ENCODE data around the gene UBXN1. TPM values are rescaled to one million over a fixed set of nuclear protein-coding genes. Genes with fewer than 3 reads are reported as not detected.

The UBXN1 gene
- total RNA-seq, 2 experiments from 2014 or later: 196 to 222 TPM

- Histone ChIP-seq H3K4me1 (ENCODE audit: insufficient read depth, low read length) (peaks cover 60% of the 10 kb centered on the region), H3K36me3 (ENCODE audit: insufficient read depth, low read length) (peaks cover 21% of the 10 kb centered on the region), H3K27ac (ENCODE audit: low read depth in 1 of 2, low read length in 2 of 2) (peak overlapping the region; percentile 80 to 88), H3K9me3 (ENCODE audit: control insufficient read depth in 1 of 2, insufficient read depth in 1 of 2, low read length in 2 of 2) (no peaks in the 10 kb centered on the region), H3K27me3 (ENCODE audit: control insufficient read depth in 1 of 2, insufficient read depth in 2 of 2, low read length in 2 of 2) (no peaks in the 10 kb centered on the region), H3K4me3 (ENCODE audit: low read length) (peak overlapping the region; percentile 73)
- ChIA-PET CTCF (interaction anchor here (1.3 to 1.9 kb wide), 3 partner anchors 14 to 242 kb away, joined by 4 to 7 read pairs (median 6); no protein-coding TSS in a partner anchor), POLR2A (interaction anchor here (0.8 to 5.3 kb wide), 17 partner anchors 9 to 174 kb away, joined by 3 to 170 read pairs (median 40); partner anchors contain the start of genes B3GAT3, BSCL2, GANAB and GNG3)
- Mint-ChIP-seq H3K27ac (peak overlapping the region; percentile 96), H3K9me3 (no peaks in the 10 kb centered on the region), H3K36me3 (ENCODE audit: low read depth) (peaks cover 43% of the 10 kb centered on the region), H3K4me3 (peak overlapping the region; percentile 99), H3K27me3 (no peaks in the 10 kb centered on the region), H3K4me1 (ENCODE audit: low read depth) (peaks cover 43% of the 10 kb centered on the region)
- intact Hi-C loops (cut with DNase I, micrococcal nuclease): loop anchor here in 1 of 2 experiments (1.0 to 10.0 kb wide), 2 partner anchors 19 to 872 kb away; partner anchors contain the start of genes FEN1 and TMEM258
- no peak for ATAC-seq (ENCODE audit: poor library complexity)
- TF ChIP-seq CTCF (IDR thresholded peaks at IDR 0.05): no peak
- no peak for DNase-seq
Observed at GRCh38 chr11:62666259-62666926, 12.5 kb downstream of the UBXN1 start.

GRCh38 chr11:62665599-62666258 lies 13.1 kb downstream of the UBXN1 start:
- Histone ChIP-seq H3K9me3 (ENCODE audit: control insufficient read depth in 1 of 2, insufficient read depth in 1 of 2, low read length in 2 of 2) (no peaks in the 10 kb centered on the region), H3K27ac (ENCODE audit: low read depth in 1 of 2, low read length in 2 of 2) (peak overlapping the region; percentile 80 to 88), H3K4me3 (ENCODE audit: low read length) (peak overlapping the region; percentile 73), H3K27me3 (ENCODE audit: control insufficient read depth in 1 of 2, insufficient read depth in 2 of 2, low read length in 2 of 2) (no peaks in the 10 kb centered on the region), H3K4me1 (ENCODE audit: insufficient read depth, low read length) (peaks cover 54% of the 10 kb centered on the region), H3K36me3 (ENCODE audit: insufficient read depth, low read length) (peaks cover 21% of the 10 kb centered on the region)
- intact Hi-C loops (cut with DNase I, micrococcal nuclease): loop anchor here (1.0 to 10.0 kb wide), 3 partner anchors 12 to 871 kb away; partner anchors contain the start of genes INTS5 (in 2 of the 2), FEN1 (in 1 of the 2) and TMEM258 (in 1 of the 2)
- peak overlapping the region; percentile 99 for H3K4me3 Mint-ChIP-seq
- ATAC-seq (ENCODE audit: poor library complexity) (peak; percentile 28), DNase-seq (peak; percentile 31 to 79 (median 52))
- H3K36me3 Mint-ChIP-seq (ENCODE audit: low read depth): peaks cover 39% of the 10 kb centered on the region
- peak overlapping the region; percentile 96 for H3K27ac Mint-ChIP-seq
- no peak for TF ChIP-seq CTCF (IDR thresholded peaks at IDR 0.05)
- no peaks in the 10 kb centered on the region for H3K27me3 Mint-ChIP-seq
- no peaks in the 10 kb centered on the region for H3K9me3 Mint-ChIP-seq
- H3K4me1 Mint-ChIP-seq (ENCODE audit: low read depth): peaks cover 36% of the 10 kb centered on the region
- ChIA-PET POLR2A (interaction anchor here (0.6 to 5.3 kb wide), 43 partner anchors 10 to 241 kb away, joined by 3 to 170 read pairs (median 7); partner anchors contain the start of genes B3GAT3, BSCL2, EEF1G and EML3), CTCF (interaction anchor here (0.8 to 1.9 kb wide), 10 partner anchors 8 to 241 kb away, joined by 3 to 7 read pairs (median 4); partner anchors contain the start of genes B3GAT3, GANAB, INTS5 and TUT1)

- Histone ChIP-seq H3K9me3 (ENCODE audit: control insufficient read depth in 1 of 2, insufficient read depth in 1 of 2, low read length in 2 of 2) (no peaks in the 10 kb centered on the region), H3K27me3 (ENCODE audit: control insufficient read depth in 1 of 2, insufficient read depth in 2 of 2, low read length in 2 of 2) (no peaks in the 10 kb centered on the region), H3K4me1 (ENCODE audit: insufficient read depth, low read length) (peaks cover 48% of the 10 kb centered on the region), H3K4me3 (ENCODE audit: low read length) (peak within 1 kb of the TSS; percentile 73), H3K27ac (ENCODE audit: low read depth in 1 of 2, low read length in 2 of 2) (peak within 1 kb of the TSS; percentile 80 to 88), H3K36me3 (ENCODE audit: insufficient read depth, low read length) (peaks cover 21% of the 10 kb centered on the region)
- H3K36me3 Mint-ChIP-seq (ENCODE audit: low read depth): peaks cover 39% of the 10 kb centered on the region
- no peak for TF ChIP-seq CTCF (IDR thresholded peaks at IDR 0.05)
- ATAC-seq (ENCODE audit: poor library complexity): peak; percentile 91
- peaks cover 36% of the 10 kb centered on the region for H3K4me1 Mint-ChIP-seq (ENCODE audit: low read depth)
- ChIA-PET POLR2A (interaction anchor here (0.6 to 5.3 kb wide), 49 partner anchors 10 to 1620 kb away, joined by 3 to 170 read pairs (median 6); partner anchors contain the start of genes B3GAT3, BAD, BSCL2 and EEF1G), CTCF (interaction anchor here (0.8 to 1.9 kb wide), 11 partner anchors 9 to 240 kb away, joined by 3 to 7 read pairs (median 4); partner anchors contain the start of genes B3GAT3, GANAB, INTS5 and TUT1)
- intact Hi-C loops (cut with DNase I, micrococcal nuclease): loop anchor here (1.0 to 10.0 kb wide), 2 partner anchors 12 to 870 kb away; partner anchors contain the start of genes INTS5 (in 2 of the 2), FEN1 (in 1 of the 2) and TMEM258 (in 1 of the 2)
- no peaks in the 10 kb centered on the region for H3K9me3 Mint-ChIP-seq
- H3K4me3 Mint-ChIP-seq: peak within 1 kb of the TSS; percentile 99
- H3K27ac Mint-ChIP-seq: peak within 1 kb of the TSS; percentile 96
- peak; percentile 92 to 97 (median 94) for DNase-seq
- no peaks in the 10 kb centered on the region for H3K27me3 Mint-ChIP-seq
Observed at GRCh38 chr11:62665075-62665598, 13.7 kb downstream of the UBXN1 start, which contains the start of the genes C11orf98 and CSKMT. TSS of gene C11orf98 (minus strand) at chr11:62665210. CDS start at chr11:62665169, 41 bp downstream. TSS of gene CSKMT (plus strand) at chr11:62665312. CDS start at chr11:62665880, 568 bp downstream.
